GM19452 (cell line): ENCODE measurements around the gene ARHGEF7.

Experiments
- ATAC-seq: cut with Tn5 transposase; IDR thresholded peaks from one replicate; pipeline ENCODE4 v1.9.1; 2021; ENCODE audit not compliant: unreplicated experiment

ARHGEF7 gene

GRCh38 chr13:111215081-111216047, 100.3 kb downstream of the ARHGEF7 start:
- no peak for ATAC-seq

DNA sequence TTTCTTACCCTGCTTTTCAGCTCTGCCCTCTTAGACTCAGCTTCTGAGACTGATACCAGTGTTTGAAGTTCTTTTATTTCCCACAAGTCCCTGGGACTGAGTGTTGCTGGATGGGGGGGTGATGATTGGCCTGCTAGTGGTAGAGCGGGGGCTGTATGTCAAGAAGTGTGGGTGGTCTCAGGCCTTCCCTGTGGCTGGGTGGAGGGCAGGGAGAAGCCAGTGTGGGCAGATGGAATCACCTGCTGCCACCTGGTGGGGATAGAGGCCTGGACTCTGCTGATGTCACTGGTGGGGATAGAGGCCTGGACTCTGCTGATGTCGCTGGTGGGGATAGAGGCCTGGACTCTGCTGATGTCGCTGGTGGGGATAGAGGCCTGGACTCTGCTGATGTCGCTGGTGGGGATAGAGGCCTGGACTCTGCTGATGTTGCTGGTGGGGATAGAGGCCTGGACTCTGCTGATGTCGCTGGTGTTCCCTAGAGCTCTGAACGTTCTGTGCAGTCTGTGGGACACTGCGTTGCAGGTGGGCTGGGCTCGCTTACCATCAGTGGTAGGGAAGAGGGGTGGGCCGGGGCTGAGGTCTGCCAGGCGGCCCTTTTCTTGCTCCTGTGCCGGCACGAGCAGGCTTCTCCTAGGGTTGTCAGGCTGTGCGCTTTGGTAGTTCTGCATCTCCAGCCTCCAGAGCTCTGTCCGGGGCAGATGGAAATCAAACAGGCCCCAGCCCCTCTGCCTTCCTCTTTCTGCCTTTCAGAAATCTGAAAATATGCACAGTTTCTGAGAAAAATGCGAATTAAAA, 101.3 kb downstream of the ARHGEF7 start:
- ATAC-seq: no peak

DNA sequence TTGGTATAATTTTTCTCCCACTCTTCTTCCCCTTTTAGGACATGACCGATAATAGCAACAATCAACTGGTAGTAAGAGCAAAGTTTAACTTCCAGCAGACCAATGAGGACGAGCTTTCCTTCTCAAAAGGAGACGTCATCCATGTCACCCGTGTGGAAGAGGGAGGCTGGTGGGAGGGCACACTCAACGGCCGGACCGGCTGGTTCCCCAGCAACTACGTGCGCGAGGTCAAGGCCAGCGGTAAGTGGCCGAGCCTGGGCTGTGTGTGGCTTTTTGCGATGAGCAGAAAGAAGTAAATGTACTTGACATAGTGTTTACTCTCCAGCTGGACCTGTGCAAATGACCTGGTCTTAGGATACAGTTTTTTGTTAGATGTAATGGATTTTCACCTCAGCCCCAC, 102.5 kb downstream of the ARHGEF7 start:
- ATAC-seq: no peak

DNA sequence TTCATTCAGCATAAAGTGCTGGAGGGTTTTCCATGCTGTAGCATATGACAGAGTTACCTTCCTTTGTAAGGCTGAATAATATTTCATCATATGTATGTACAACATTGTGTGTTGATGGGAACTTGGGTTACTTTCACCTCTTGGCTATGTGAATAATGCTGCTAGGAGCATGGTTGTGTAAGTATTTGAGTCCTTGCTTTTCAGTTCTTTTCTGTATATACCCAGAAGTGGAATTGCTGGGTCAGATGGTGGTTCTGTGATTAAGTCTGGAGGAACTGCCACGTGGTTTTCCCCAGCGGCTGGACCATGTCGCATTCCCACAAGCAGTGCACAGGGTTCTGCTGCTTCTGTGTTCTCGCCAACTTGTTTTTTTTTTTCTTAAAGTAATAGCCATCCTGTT, 104.2 kb downstream of the ARHGEF7 start:
- ATAC-seq: no peak

DNA sequence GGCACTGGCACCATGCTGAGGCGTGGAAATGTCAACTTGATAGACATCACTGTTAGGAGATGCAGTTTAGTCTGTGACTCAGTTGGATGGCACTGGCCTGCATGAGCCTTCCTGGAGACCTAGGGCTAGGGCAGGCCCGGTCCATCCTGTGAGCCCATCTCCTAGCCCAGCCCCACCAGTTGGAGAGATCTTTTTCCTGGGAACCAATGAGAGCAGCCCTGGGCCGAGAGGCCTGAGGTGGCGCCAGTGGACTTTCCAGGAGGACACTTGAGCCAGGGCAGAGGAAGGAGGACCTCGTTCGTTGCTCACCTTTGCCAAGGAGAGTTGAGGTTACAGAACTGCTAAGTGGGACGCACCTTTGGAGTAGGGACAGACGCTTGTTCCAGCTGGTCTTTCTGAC, 104.8 kb downstream of the ARHGEF7 start:
- ATAC-seq: no peak

GRCh38 chr13:111225166-111225565, 110.1 kb downstream of the ARHGEF7 start:
- no peak for ATAC-seq

GRCh38 chr13:111225810-111226546, 110.9 kb downstream of the ARHGEF7 start:
- ATAC-seq: no peak

- no peak for ATAC-seq
These were observed 112.3 kb downstream of the ARHGEF7 start for GRCh38 chr13:111227405-111227804.

DNA sequence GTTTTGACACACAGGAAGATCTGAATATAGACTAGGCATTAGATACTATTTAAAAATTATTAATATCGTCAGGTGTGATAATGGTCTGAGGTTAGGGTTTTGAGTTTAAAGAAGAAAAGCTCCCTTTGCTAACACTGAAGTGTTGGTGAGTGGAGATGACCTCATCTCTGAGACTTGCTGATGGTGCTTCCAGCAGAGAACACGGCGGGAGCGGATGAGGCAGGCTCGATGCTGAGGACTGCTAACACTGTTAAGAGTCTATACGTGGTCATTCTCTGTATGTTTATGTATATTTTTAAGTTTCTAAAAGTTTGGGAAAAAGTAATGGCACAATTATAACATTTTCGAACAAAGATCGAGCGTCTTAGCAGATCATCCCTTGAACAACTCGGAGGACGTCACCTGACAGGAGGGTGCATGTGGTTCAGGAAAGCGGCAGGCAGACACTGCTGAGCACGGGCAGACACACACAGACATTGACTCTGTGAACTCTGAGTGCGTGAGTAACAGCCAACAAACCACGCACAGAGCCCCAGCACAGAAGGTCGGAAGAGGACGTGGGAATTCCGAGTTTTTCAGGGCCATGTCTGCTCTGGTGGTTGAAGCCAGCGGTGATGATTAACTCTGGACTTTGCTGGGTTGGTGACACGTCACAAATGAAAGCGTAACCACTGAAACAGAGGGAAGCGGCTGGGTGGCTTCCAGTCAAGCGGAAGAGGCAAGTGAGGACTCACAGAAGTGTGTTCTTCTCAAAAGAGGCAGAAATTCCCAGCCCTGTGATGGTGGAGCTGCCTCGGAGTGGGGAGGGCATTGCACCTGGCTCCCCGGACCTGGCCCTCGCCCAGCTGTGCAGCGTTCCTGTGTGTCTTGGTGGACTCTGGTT, 113.4 kb downstream of the ARHGEF7 start:
- ATAC-seq: no peak

- ATAC-seq: no peak
These were observed 115.3 kb downstream of the ARHGEF7 start for GRCh38 chr13:111230385-111230930.

- ATAC-seq: no peak
These were observed 117.1 kb downstream of the ARHGEF7 start for GRCh38 chr13:111232191-111232590.

DNA sequence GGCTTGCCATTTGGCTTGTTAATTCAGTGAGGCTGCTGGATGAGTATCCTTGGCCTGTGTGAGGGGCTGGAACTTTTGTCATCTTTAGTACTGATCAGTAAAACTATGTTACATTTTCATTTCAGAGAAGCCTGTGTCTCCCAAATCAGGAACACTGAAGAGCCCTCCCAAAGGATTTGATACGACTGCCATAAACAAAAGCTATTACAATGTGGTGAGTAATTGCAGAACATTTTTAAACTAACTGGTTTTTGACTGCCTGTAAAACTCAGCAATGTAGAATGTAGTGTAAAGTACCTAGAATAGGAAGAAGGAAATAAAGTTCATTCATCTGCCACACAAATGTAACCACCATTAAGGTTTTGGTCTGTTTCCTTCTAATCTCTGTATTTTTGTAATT, 118.0 kb downstream of the ARHGEF7 start:
- ATAC-seq: no peak

DNA sequence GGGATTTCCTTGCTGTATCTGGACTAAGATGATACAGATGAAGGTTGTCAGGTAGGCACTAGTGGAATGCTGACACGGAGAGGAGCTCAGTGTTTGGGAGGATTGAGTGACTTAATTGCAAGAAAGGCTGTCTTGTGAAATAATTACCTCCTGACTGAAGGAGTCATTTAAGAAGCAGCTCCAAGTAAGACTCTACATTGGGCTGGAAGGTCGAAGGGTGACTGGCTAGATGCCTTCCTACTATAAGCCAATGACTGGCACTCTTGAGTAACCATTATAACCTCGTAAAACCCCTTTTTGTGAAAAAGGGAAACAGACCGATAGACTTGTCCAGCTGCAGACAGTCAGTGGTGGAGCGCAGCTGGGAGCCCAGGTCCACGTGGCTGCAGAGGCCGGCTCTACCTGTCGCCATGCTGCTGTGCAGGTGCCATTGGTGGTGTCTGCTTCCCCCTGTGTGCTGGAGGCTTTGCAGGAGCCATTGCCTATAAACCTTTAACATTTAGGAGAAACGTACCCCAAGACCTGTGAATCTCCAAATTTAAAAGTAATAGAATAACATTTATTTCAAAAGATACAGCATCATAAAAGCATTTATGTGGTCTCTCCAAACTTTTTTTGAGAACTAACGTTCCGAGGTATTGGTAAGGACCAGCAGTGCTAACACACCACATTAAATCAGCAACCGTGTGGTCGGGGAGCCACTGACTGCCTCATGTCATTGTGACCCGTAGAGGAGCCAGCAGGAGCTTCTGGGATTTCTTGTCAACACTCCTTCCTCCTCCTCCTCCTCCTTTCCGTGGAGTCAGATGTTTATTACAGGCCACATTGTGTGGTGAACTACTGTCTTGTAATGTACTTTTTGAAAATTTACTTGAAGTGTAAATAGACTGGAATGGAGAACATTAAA, 124.9 kb downstream of the ARHGEF7 start:
- ATAC-seq: no peak

GRCh38 chr13:111241006-111241755, 126.1 kb downstream of the ARHGEF7 start:
- no peak for ATAC-seq

DNA sequence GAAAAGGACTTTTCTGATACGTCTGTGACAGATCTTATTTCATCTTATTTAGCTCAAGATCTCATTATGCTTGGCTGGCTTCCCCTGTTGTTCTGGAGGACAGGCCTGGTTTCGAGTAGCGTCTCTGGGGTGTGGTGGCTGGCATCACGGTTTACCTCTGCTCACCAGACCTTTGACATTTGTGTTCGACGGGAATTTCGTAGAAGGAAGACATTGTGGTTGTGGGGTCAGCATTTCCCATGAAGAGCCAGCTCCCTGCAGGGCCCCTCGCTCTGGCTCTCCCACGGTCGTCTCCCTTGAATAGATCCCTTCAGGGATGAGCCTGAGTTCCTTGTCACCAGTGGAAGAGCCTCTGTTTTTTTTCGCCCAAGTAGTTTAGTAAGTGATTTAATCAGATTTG, 126.8 kb downstream of the ARHGEF7 start:
- no peak for ATAC-seq

- ATAC-seq: no peak
These were observed 127.5 kb downstream of the ARHGEF7 start for GRCh38 chr13:111242585-111242984.

DNA sequence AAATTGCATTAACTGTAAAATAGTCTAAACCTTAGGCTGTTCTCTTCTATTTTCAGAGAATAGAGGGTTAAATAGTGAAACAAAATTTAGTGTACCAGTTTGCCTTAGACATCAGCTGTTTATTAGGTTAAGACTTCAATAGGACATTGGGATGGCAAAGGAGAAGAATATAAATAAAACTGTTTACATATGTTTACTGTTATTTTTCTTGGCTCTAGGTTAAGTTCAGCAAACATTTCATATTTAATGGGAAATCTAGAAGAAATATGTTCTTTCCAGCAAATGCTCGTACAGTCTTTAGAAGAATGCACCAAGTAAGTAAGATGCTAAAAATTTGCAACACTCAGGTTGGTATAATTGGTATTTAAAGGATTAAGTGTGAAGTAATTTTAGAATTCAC, 128.9 kb downstream of the ARHGEF7 start:
- no peak for ATAC-seq
